Measurements from ENCODE around the gene KASH5.

DNA sequence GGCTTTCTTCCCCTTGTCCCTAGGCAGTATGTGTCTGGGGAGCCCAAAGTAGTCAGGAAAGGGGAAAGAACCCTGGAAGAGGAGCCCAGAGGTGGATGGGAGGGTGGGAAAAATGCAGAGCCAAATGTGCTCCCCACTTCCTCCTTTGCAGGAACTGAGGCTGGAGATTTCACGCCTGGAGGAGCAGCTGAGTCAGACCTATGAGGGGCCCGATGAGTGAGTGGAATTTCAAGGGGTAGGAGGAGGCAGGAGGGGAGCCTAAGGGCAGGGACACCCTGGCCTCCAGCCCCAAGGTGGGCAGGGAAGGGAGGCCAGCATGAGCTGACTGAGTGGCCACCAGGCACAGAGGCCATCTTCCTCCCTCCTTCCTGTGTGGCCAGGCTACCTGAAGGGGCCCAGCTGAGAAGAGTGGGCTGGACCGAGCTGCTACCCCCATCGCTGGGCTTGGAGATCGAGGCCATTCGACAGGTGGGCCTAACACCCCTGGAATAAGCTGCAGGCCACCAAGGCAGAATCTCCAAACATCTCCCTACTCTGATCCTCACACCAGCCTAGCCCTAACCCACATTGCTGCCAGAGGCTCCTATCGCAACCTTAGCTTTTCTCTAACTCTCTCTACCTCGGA, 20.9 kb downstream of the KASH5 start:
- TF ChIP-seq, protein P1, sequence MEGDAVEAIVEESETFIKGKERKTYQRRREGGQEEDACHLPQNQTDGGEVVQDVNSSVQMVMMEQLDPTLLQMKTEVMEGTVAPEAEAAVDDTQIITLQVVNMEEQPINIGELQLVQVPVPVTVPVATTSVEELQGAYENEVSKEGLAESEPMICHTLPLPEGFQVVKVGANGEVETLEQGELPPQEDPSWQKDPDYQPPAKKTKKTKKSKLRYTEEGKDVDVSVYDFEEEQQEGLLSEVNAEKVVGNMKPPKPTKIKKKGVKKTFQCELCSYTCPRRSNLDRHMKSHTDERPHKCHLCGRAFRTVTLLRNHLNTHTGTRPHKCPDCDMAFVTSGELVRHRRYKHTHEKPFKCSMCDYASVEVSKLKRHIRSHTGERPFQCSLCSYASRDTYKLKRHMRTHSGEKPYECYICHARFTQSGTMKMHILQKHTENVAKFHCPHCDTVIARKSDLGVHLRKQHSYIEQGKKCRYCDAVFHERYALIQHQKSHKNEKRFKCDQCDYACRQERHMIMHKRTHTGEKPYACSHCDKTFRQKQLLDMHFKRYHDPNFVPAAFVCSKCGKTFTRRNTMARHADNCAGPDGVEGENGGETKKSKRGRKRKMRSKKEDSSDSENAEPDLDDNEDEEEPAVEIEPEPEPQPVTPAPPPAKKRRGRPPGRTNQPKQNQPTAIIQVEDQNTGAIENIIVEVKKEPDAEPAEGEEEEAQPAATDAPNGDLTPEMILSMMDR (IDR thresholded peaks at IDR 0.05) = no peak
- no peak for TF ChIP-seq POLR2A (IDR thresholded peaks at IDR 0.05)
